ENCODE measurements around the gene CENPO. TPM values are rescaled to one million over a fixed set of nuclear protein-coding genes. Genes with fewer than 3 reads are reported as not detected.

CENPO gene
- polyA plus RNA-seq, 4 donors: 17.2 to 20.4 (median 18.6) TPM

GRCh38 chr2:24821433-24821891 is 28.2 kb downstream of the CENPO start:
- no peak for DNase-seq (ENCODE audit: low read depth in 4 of 4, low spot score in 3 of 4)

- no peak for DNase-seq (ENCODE audit: low read depth in 4 of 4, low spot score in 3 of 4)
Measured at GRCh38 chr2:24822049-24822706, 29.0 kb downstream of the CENPO start.

- DNase-seq (ENCODE audit: low read depth in 4 of 4, low spot score in 3 of 4): no peak
Measured at GRCh38 chr2:24824071-24824588, 30.9 kb downstream of the CENPO start.

GRCh38 chr2:24824966-24825882 is 32.0 kb downstream of the CENPO start:
- DNase-seq (ENCODE audit: low read depth in 4 of 4, low spot score in 3 of 4): no peak

GRCh38 chr2:24825883-24826772 is 32.9 kb downstream of the CENPO start:
- DNase-seq (ENCODE audit: low read depth in 4 of 4, low spot score in 3 of 4): no peak

- DNase-seq (ENCODE audit: low read depth in 4 of 4, low spot score in 3 of 4): no peak
Measured at GRCh38 chr2:24826773-24827145, 33.5 kb downstream of the CENPO start.

GRCh38 chr2:24827321-24828237 is 34.4 kb downstream of the CENPO start:
- DNase-seq (ENCODE audit: low read depth in 4 of 4, low spot score in 3 of 4): peak; percentile 73 to 79 (median 78)

- DNase-seq (ENCODE audit: low read depth in 4 of 4, low spot score in 3 of 4): no peak
Measured at GRCh38 chr2:24828238-24828996, 35.2 kb downstream of the CENPO start.

GRCh38 chr2:24830351-24830750 is 37.1 kb downstream of the CENPO start:
- DNase-seq (ENCODE audit: low read depth in 4 of 4, low spot score in 3 of 4): no peak

GRCh38 chr2:24830786-24831185 is 37.6 kb downstream of the CENPO start:
- DNase-seq (ENCODE audit: low read depth in 4 of 4, low spot score in 3 of 4): no peak

GRCh38 chr2:24831221-24832072 is 38.2 kb downstream of the CENPO start:
- DNase-seq (ENCODE audit: low read depth in 4 of 4, low spot score in 3 of 4): no peak

- DNase-seq (ENCODE audit: low read depth in 4 of 4, low spot score in 3 of 4): no peak
Measured at GRCh38 chr2:24832073-24832461, 38.8 kb downstream of the CENPO start.

- no peak for DNase-seq (ENCODE audit: low read depth in 4 of 4, low spot score in 3 of 4)
Measured at GRCh38 chr2:24832521-24832920, 39.3 kb downstream of the CENPO start.

- DNase-seq (ENCODE audit: low read depth in 4 of 4, low spot score in 3 of 4): no peak
Measured at GRCh38 chr2:24832931-24833701, 39.9 kb downstream of the CENPO start.

- no peak for DNase-seq (ENCODE audit: low read depth in 4 of 4, low spot score in 3 of 4)
Measured at GRCh38 chr2:24833821-24834732, 40.9 kb downstream of the CENPO start.

- DNase-seq (ENCODE audit: low read depth in 4 of 4, low spot score in 3 of 4): no peak
Measured at GRCh38 chr2:24834733-24835395, 41.6 kb downstream of the CENPO start.

Data from right renal pelvis (tissue), 4 donors.